SH-SY5Y (cell line): ENCODE results near the gene COMMD4.

ENCODE experiments used
- GATA2 ChIP-seq: IDR thresholded peaks from 2 replicates; pipeline ENCODE4 v1.6.1; 2011; ENCODE audit warnings: mild to moderate bottlenecking, low read depth, low read length
- GATA3 ChIP-seq: IDR thresholded peaks from 2 replicates; pipeline ENCODE4 v1.6.1; 2011; ENCODE audit warnings: low read depth, mild to moderate bottlenecking, low read length, moderate library complexity

The COMMD4 gene

DNA sequence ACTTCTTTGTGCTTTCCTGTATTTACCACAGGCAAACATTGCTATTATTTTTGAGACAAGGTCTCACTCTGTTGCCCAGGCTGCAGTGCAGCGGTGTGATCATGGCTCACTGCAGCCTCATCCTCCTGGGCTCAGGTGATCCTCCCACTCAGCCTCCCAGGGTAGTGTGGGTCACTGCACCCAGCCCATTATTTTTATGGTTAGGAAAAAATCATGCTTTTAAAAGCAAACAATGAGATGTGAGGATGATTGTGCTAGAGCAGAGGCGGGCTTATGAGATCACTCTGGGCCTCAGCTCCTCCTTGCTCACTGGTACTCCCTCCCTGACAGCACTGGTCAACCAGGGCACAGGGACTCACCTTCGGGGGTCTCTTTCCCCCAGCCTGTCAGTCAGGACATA, 30.3 kb downstream of the COMMD4 start:
- TF ChIP-seq GATA2 = no peak
- no peak for TF ChIP-seq GATA3

- TF ChIP-seq GATA3 (no peak), GATA2 (no peak)
Measured at GRCh38 chr15:75367006-75367405, 31.1 kb downstream of the COMMD4 start.

DNA sequence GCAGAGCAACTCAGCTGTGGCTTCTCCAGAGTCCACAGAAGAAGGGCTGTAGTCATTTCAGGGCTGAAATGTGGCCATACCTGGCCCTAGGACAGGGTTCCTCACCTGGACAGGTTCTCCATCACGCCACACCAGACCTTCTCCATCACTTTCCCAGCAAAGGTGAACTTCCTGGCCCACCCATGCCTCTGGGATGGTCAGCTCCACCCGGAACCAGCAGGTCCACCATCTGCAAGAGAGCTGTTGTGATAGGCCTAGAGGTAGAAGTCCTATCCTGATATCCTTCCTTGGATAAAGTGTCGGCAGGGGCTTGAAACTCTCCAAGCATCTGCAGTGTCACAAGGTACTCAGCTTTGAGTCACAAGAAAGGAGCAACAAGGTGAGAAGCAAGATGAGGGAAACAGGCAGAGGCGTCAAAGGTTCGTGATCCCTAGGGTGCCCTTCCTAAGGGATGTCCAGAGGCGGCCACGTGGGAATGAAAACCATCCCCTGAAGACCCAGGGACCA, 31.6 kb downstream of the COMMD4 start:
- TF ChIP-seq GATA2 = no peak
- no peak for TF ChIP-seq GATA3

- TF ChIP-seq GATA3 = no peak
- no peak for TF ChIP-seq GATA2
Measured at GRCh38 chr15:75367913-75368688, 32.2 kb downstream of the COMMD4 start, which contains the start of gene MAN2C1. Gene MAN2C1, minus strand, starts transcription at chr15:75368607. Its CDS starts 24 bp downstream, at chr15:75368583.

- TF ChIP-seq GATA2 (no peak), GATA3 (no peak)
Measured at GRCh38 chr15:75368689-75369239, 32.9 kb downstream of the COMMD4 start.

DNA sequence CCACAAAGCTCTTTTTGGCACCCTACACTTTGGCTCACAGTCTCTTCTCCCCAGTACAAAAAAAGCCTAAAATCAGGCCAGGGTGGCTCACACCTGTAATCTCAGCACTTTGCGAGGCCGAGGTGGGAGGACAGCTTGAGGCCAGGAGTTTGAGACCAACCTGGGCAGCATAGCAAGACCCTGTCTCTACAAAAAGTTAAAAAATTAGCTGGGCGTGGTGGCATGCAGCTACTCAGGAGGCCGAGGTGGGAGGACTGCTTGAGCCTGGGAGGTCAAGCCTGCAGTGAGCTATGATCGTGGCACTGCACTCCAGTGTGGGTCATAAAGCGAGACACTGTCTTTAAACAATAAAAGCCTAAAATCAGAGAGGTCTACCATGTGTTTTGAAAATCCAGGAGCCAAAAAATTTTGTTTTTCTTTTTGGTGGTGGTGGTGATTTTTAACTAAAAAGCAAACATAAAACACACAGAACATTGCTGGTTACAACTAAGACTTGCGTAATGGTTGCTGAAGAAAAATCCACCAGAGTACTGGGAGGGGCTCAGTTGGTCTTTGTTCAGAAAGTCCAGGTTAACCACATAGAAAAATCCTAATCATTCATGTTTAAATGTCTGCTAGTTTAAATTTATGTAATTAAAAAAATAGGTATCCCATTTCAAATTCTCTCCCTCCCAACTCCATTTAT, 34.2 kb downstream of the COMMD4 start:
- TF ChIP-seq GATA3 (no peak), GATA2 (no peak)

DNA sequence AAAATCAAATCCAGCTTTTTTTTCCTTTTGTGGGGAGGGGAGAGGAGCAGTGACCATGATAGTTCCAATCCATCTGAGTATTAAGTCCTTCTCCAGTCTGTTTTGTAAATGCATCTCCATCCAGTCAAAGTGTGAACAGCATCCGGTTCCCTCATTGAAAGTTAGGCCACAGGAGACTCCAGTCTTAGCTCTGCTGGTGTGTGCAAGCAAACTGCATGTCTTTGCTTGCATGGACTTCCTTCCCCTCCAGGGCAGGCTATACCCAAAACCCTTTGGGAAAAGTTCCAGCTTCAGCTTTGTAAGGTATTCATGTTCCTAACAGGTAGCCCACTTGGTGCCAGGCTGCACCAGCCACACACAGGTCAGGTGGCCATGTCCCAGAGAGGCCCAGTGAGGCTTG, 35.6 kb downstream of the COMMD4 start:
- TF ChIP-seq GATA2 = no peak
- no peak for TF ChIP-seq GATA3

- no peak for TF ChIP-seq GATA2
- no peak for TF ChIP-seq GATA3
Measured at GRCh38 chr15:75371901-75372688, 36.2 kb downstream of the COMMD4 start.

DNA sequence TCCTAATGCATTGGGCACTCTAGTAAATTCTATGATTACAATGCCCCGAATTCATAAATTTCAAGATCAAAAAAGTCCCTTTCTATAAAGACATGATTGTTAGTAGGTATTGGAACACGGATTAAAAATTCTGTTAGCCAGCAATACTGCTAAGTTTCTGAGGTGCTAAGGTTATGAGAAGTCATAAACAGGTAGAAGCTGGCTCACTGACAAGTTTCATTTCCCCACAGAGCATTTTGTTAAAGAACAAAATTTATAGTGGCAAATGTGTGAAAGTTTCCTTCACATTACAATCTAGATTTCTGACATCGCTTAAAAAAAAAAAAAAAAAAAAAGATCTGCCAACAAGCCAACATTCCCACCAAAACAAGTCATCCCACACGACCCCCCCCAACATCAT, 44.9 kb downstream of the COMMD4 start:
- no peak for TF ChIP-seq GATA3
- TF ChIP-seq GATA2 = no peak
